ENCODE results near the gene DAPK3. TPM values are rescaled to one million over a fixed set of nuclear protein-coding genes. Genes with fewer than 3 reads are reported as not detected.

DAPK3 gene
- polyA plus RNA-seq, 2 of the 4 experiments (the other 2 are of a cell fraction) = 33.0 to 54.9 TPM

DNA sequence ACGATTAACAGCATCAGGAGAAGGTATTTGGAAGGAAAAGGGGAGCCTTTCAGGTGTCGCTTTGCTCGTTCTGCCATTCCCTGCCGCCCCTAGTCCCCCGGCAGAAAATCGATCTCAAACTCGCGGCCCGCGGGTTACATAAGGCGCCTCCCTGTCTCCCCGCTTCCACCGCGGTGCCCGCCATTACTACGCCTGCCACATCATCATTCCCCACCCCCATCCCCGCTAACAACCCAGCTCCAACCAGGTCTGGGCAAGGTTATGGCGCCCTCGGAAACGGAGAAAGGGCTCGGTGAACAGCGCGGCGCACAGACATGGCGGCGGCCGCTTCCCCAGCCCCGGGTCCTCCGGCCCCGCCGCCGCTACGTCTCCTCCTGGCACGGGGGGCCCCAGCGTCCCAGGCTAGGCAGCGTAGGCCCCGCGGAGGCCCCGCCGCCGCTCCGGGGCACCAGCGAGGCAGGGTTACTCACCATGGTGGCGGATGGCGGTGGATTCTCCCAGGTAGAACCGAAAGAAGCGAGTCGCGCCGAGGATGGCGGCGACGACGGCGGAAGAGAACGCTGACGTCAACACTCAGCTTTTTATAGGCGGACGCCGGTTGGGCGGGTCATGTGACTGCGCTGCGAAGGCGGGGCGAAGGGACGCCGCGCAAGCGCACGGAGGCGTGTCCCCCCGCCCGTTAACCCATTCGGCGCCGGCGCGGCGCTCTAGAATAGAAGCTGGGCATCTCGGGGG lies 14.2 kb upstream of the DAPK3 start, which contains the start of gene EEF2 (continued):
- no peak for TF ChIP-seq RNF2 (IDR thresholded peaks at IDR 0.05; ENCODE audit: borderline replicate concordance, low read depth)
- TF ChIP-seq HOXB13 (CRISPR knock-in tag; IDR thresholded peaks at IDR 0.05; ENCODE audit: low read depth) = no peak
- no peak for TF ChIP-seq CEBPB (IDR thresholded peaks at IDR 0.05)
- TF ChIP-seq RAD21 (conservative IDR thresholded peaks at IDR 0.05 in 1 of 2, IDR thresholded peaks at IDR 0.05 in 1 of 2) = no peak
- TF ChIP-seq JUN (IDR thresholded peaks at IDR 0.05) = peak; percentile 97 to 99
- peak; percentile 97 for TF ChIP-seq PHF8 (IDR thresholded peaks at IDR 0.05; ENCODE audit: borderline replicate concordance, low read depth)
- TF ChIP-seq JUNB (IDR thresholded peaks at IDR 0.05) = no peak
- peak; percentile 59 for TF ChIP-seq PBX3 (IDR thresholded peaks at IDR 0.05)
- TF ChIP-seq, protein P1, sequence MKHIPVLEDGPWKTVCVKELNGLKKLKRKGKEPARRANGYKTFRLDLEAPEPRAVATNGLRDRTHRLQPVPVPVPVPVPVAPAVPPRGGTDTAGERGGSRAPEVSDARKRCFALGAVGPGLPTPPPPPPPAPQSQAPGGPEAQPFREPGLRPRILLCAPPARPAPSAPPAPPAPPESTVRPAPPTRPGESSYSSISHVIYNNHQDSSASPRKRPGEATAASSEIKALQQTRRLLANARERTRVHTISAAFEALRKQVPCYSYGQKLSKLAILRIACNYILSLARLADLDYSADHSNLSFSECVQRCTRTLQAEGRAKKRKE (CRISPR knock-in tag; IDR thresholded peaks at IDR 0.05; ENCODE audit: low read depth) = no peak
- no peak for TF ChIP-seq SMC3 (IDR thresholded peaks at IDR 0.05)
- TF ChIP-seq MAFK (IDR thresholded peaks at IDR 0.05; ENCODE audit: partially characterized antibody) = peak; percentile 93
- TF ChIP-seq SREBF2 (IDR thresholded peaks at IDR 0.05) = no peak
- no peak for TF ChIP-seq ZFP36 (IDR thresholded peaks at IDR 0.05; ENCODE audit: borderline replicate concordance, partially characterized antibody)
- TF ChIP-seq, protein P2, sequence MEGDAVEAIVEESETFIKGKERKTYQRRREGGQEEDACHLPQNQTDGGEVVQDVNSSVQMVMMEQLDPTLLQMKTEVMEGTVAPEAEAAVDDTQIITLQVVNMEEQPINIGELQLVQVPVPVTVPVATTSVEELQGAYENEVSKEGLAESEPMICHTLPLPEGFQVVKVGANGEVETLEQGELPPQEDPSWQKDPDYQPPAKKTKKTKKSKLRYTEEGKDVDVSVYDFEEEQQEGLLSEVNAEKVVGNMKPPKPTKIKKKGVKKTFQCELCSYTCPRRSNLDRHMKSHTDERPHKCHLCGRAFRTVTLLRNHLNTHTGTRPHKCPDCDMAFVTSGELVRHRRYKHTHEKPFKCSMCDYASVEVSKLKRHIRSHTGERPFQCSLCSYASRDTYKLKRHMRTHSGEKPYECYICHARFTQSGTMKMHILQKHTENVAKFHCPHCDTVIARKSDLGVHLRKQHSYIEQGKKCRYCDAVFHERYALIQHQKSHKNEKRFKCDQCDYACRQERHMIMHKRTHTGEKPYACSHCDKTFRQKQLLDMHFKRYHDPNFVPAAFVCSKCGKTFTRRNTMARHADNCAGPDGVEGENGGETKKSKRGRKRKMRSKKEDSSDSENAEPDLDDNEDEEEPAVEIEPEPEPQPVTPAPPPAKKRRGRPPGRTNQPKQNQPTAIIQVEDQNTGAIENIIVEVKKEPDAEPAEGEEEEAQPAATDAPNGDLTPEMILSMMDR (IDR thresholded peaks at IDR 0.05) = no peak
- peak; percentile 98 for TF ChIP-seq POLR2A (IDR thresholded peaks at IDR 0.05; ENCODE audit: low read length)
- TF ChIP-seq HEYL (CRISPR knock-in tag; IDR thresholded peaks at IDR 0.05) = no peak
- no peak for TF ChIP-seq FOSB (CRISPR knock-in tag; IDR thresholded peaks at IDR 0.05)
- TF ChIP-seq, protein P3, sequence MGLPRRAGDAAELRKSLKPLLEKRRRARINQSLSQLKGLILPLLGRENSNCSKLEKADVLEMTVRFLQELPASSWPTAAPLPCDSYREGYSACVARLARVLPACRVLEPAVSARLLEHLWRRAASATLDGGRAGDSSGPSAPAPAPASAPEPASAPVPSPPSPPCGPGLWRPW (IDR thresholded peaks at IDR 0.05) = no peak
- TF ChIP-seq, protein P4, sequence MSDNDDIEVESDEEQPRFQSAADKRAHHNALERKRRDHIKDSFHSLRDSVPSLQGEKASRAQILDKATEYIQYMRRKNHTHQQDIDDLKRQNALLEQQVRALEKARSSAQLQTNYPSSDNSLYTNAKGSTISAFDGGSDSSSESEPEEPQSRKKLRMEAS (IDR thresholded peaks at IDR 0.05) = peak; percentile 87
- no peak for TF ChIP-seq RARB (CRISPR knock-in tag; IDR thresholded peaks at IDR 0.05)
- no peak for TF ChIP-seq CBX2 (IDR thresholded peaks at IDR 0.05; ENCODE audit: borderline replicate concordance, low read depth)
- TF ChIP-seq KDM5A (IDR thresholded peaks at IDR 0.05) = no peak
- peak; percentile 98 for TF ChIP-seq BCL3 (IDR thresholded peaks at IDR 0.05)

GRCh38 chr19:3984584-3984907 lies 13.6 kb upstream of the DAPK3 start:
- DNase-seq (ENCODE audit: low read depth in 1 of 2, low spot score in 1 of 2) (no peak), ATAC-seq (no peak), FAIRE-seq (no peak)
- Histone ChIP-seq H3K4me2 (peak overlapping the region; percentile 91), H3K4me3 (peak overlapping the region; percentile 96), H3K9me3 (no peaks in the 10 kb centered on the region), H3K4me1 (peaks cover 26% of the 10 kb centered on the region; the same call in 2 of the 3 replicates), H3K27ac (peak overlapping the region; percentile 83 to 97)
- TF ChIP-seq POLR2A (IDR thresholded peaks at IDR 0.05; ENCODE audit: low read length) (no peak), RNF2 (IDR thresholded peaks at IDR 0.05; ENCODE audit: borderline replicate concordance, low read depth) (no peak), HOXB13 (CRISPR knock-in tag; IDR thresholded peaks at IDR 0.05; ENCODE audit: low read depth) (no peak), HOXB5 (CRISPR knock-in tag; IDR thresholded peaks at IDR 0.05) (no peak), ELK1 (IDR thresholded peaks at IDR 0.05; ENCODE audit: low read depth, low read length) (no peak), CBX2 (IDR thresholded peaks at IDR 0.05; ENCODE audit: borderline replicate concordance, low read depth) (no peak), RARB (CRISPR knock-in tag; IDR thresholded peaks at IDR 0.05) (no peak), ZC3H11A (IDR thresholded peaks at IDR 0.05) (no peak), NFE2L2 (conservative IDR thresholded peaks at IDR 0.05; ENCODE audit: low read length) (no peak), CEBPB (IDR thresholded peaks at IDR 0.05) (no peak), CHD4 (IDR thresholded peaks at IDR 0.05; ENCODE audit: borderline replicate concordance) (no peak)
- WGBS (ENCODE audit: missing lambda C conversion rate) = 1% methylated on average over 9 of the region's 10 CpGs
- ChIA-PET CTCF (interaction anchor here (2.1 to 3.5 kb wide), 3 partner anchors 14 to 224 kb away, joined by 7 to 20 read pairs (median 16); partner anchors contain the start of gene DAPK3), POLR2A (interaction anchor here (0.6 to 5.1 kb wide), 4 partner anchors 15 to 222 kb away, joined by 3 to 60 read pairs (median 4); partner anchors contain the start of genes DAPK3 and MRPL54)
